COR-L47 (cell line): ENCODE measurements around the gene MACO1.

Experiments
- DNase-seq: peaks from one replicate; lab custom pipeline; 2025; lab: John Stamatoyannopoulos, UW

MACO1 gene

DNA sequence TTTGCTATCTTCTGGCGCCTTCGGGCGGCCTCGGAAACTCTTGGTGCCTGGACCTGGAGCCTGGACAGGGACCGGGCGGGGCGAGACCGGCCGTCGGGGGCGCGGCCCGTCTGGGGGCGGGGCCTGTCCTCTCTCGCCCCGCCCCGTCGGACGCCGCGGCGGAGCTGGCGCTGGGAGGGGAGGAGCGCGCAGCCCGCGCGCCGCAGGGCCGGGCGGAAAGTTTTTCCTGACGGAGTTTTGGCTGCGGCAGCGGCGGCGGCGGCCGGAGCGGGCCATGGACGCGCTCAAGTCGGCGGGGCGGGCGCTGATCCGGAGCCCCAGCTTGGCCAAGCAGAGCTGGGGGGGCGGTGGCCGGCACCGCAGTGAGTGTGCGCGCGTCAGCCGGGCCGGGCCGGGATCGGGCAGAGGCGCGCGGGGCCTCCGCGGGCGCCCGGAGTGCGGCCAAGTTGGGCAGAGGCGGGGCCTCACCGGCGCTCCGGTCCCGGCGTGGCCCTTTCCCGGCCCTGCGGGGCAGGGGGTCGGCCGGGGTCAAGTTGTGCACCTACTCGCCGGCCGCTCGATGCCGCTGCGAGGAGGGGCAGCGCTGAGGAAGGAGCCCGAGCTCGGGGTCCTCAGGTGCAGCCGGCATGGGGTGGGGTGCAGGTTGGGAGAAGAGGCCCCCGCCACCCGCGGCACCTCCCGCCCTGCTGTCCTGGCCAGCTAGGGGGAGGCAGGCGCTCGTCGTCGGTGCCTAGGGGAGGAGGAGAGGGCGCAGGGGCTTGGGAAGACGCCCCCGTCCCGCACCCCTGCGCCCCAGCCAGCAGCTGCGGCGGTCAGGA lies 112.9 kb downstream of the MACO1 start, which contains the start of gene LDLRAP1:
TSS of gene LDLRAP1 (plus strand) at position 182 of the 818 bp plus-strand sequence. CDS start at position 275, 93 bp downstream.
- no peak for DNase-seq

GRCh38 chr1:25544243-25544764 lies 113.6 kb downstream of the MACO1 start:
- DNase-seq: no peak

DNA sequence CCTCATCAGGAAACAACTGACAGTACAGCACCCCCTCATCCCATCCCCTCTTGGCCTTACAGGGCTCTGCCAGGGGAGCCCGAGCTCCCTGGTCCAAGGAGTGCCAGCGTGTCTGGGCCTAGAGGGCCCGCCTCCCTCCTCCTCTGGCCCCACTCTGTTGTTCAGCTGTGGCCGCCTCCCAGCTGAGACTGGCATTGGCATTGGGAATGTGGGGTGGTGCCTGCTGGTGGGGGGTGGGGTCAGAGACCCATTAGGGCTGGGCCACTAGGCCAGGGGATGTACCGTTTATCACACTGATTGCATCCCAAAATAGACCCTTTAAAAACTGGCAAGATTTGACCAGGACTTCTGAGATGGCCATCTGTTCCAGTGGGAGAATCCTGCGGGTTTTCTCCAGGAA lies 114.1 kb downstream of the MACO1 start:
- no peak for DNase-seq

DNA sequence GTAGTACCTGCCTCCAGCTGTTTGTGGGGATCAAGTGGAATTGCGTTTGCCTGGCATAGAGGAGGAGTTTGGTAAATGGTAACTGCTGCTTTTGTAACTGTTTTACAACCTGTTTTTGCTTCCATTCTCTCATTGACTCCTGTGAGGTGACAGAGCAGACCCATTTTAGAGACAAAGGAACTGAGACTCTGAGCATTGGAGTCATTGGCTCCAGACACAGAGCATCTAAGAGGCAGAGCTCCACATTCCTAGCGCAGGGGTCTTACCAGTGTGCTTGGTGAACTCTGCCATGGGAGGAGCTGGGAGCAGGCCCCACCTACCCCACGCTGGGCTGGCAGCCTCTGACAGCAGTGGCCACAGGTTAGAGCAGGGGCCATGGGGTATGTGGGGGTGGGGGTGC lies 115.1 kb downstream of the MACO1 start:
- DNase-seq: no peak

DNA sequence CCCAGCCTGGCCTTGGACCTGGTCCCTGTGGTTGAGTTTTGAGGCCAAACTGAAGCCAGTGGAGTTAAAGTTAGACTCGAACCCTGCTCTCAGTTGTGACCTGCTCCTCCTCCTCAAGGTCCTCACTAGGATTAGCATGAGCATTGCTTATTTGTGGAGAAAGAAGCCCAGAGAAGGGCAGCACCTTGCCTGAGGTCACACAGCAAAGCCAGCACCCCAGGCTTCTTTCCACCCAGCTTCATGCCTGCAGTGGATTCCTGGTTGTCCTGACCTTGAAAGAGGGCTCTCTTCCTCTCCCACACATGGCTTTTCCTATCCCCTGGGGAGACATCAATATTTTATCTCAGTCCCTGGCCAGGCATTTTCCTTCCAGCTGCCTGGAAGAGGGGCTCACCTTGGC lies 115.5 kb downstream of the MACO1 start:
- DNase-seq: no peak

DNA sequence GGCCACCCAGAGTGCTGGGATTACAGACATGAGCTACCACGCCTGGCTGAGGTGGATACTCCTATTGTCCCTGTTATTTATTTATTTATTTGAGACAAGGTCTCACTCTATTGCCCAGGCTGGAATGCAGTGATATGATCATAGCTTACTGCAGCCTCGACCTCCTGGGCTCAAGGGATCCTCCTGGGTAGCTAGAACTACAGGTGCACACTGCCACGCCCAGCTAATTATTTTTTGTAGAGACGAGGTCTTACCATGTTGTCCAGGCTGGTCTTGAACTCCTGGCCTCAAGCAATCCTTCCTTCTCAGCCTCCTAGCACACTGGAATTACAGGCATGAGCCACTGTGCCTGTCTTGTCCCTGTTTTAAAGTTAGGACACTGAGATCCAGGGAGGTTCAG lies 117.9 kb downstream of the MACO1 start:
- DNase-seq: no peak

GRCh38 chr1:25549273-25550154 lies 118.8 kb downstream of the MACO1 start:
- no peak for DNase-seq
